OCI-LY1 (cell line): ENCODE measurements around the gene GAN.

Experiments used
- CTCF ChIP-seq: fragments of 200-600 bp; sonication (generic), shearing (Covaris generic); IDR thresholded peaks from 2 replicates; pipeline ENCODE4 v1.5.1; 2017; ENCODE audit warnings: mild to moderate bottlenecking, antibody characterized with exemption, low read length, moderate library complexity, mixed read lengths
- EZH2 ChIP-seq: fragments of 200-600 bp; sonication (generic), shearing (Covaris generic); IDR thresholded peaks from 2 replicates; pipeline ENCODE4 v1.8.0; 2017; ENCODE audit warnings: borderline replicate concordance, mixed run types, mild to moderate bottlenecking, antibody characterized with exemption, low read length, moderate library complexity, mixed read lengths

- no peak for TF ChIP-seq CTCF
- no peak for TF ChIP-seq EZH2
Measured at GRCh38 chr16:81293909-81294802, 20.6 kb upstream of the GAN start.
